Measurements from ENCODE around the gene HOXB2.

The HOXB2 gene

DNA sequence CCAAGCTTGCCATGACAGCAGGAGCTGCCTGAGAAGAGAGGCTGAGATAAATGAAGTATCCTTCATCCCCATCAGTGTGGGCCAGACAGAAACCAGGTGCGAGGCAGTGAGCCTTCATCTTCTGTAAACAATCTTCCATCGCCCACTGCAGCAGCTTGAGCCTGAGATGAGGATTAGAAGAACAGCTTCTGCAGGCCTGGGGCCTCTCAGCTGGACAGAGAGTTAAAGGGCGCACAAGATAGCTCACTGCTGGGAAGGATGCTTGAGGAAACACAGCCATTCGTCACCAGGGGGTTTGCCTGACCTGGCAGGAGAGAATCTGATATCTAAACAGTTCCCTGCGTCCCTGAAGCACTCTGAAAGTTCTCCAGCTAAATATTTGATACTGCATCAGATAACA lies 41.2 kb downstream of the HOXB2 start:
- ATAC-seq, result no peak
- TF ChIP-seq ZC3H10 (CRISPR knock-in tag; IDR thresholded peaks at IDR 0.05) (no peak), ZNF8 (CRISPR knock-in tag; IDR thresholded peaks at IDR 0.05) (no peak)

GRCh38 chr17:48502901-48503300 lies 42.0 kb downstream of the HOXB2 start:
- TF ChIP-seq TOX (CRISPR knock-in tag; IDR thresholded peaks at IDR 0.05; ENCODE audit: borderline replicate concordance) (no peak), ZNF8 (CRISPR knock-in tag; IDR thresholded peaks at IDR 0.05) (no peak), RARB (CRISPR knock-in tag; IDR thresholded peaks at IDR 0.05) (no peak), PPARA (CRISPR knock-in tag; IDR thresholded peaks at IDR 0.05; ENCODE audit: borderline replicate concordance) (no peak), ZC3H10 (CRISPR knock-in tag; IDR thresholded peaks at IDR 0.05) (no peak), ZNF565 (CRISPR knock-in tag; conservative IDR thresholded peaks at IDR 0.05; ENCODE audit: low read depth) (no peak), ESRRG (CRISPR knock-in tag; IDR thresholded peaks at IDR 0.05) (no peak), ZFP30 (CRISPR knock-in tag; IDR thresholded peaks at IDR 0.05) (no peak), ISL1 (CRISPR knock-in tag; IDR thresholded peaks at IDR 0.05) (no peak), CREB5 (CRISPR knock-in tag; IDR thresholded peaks at IDR 0.05; ENCODE audit: low read depth) (no peak), ZNF70 (CRISPR knock-in tag; IDR thresholded peaks at IDR 0.05) (no peak), OSR1 (CRISPR knock-in tag; IDR thresholded peaks at IDR 0.05) (no peak), ZFP3 (CRISPR knock-in tag; IDR thresholded peaks at IDR 0.05) (no peak), CSDC2 (CRISPR knock-in tag; IDR thresholded peaks at IDR 0.05) (no peak), GLIS3 (CRISPR knock-in tag; IDR thresholded peaks at IDR 0.05) (no peak), TSHZ2 (CRISPR knock-in tag; IDR thresholded peaks at IDR 0.05) (no peak), CSRNP3 (CRISPR knock-in tag; IDR thresholded peaks at IDR 0.05) (no peak), BACH2 (CRISPR knock-in tag; IDR thresholded peaks at IDR 0.05; ENCODE audit: borderline replicate concordance) (no peak), TCF4 (CRISPR knock-in tag; IDR thresholded peaks at IDR 0.05; ENCODE audit: borderline replicate concordance) (no peak)
- TF ChIP-seq, protein P1, sequence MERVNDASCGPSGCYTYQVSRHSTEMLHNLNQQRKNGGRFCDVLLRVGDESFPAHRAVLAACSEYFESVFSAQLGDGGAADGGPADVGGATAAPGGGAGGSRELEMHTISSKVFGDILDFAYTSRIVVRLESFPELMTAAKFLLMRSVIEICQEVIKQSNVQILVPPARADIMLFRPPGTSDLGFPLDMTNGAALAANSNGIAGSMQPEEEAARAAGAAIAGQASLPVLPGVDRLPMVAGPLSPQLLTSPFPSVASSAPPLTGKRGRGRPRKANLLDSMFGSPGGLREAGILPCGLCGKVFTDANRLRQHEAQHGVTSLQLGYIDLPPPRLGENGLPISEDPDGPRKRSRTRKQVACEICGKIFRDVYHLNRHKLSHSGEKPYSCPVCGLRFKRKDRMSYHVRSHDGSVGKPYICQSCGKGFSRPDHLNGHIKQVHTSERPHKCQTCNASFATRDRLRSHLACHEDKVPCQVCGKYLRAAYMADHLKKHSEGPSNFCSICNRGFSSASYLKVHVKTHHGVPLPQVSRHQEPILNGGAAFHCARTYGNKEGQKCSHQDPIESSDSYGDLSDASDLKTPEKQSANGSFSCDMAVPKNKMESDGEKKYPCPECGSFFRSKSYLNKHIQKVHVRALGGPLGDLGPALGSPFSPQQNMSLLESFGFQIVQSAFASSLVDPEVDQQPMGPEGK (CRISPR knock-in tag; IDR thresholded peaks at IDR 0.05; ENCODE audit: borderline replicate concordance), result no peak
- ATAC-seq, result no peak

DNA sequence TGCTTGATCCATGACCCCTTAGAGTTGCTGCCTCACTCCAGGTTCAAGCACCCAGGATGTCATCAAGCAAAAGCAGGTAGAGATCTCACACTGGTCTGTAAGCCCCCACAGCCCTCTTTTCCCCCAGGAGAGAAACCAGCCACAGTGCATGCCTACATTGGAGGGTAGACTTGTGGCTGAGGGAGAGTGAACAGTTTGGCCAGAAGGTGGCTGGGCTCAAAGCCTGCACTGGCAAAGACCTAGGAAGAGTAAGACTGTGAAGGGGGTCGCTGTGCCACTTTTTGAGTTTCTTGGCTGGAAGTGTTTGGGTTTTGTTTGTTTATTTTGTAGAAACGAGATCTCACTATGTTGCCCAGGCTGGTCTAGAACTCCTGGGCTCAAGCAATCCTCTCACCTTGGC lies 42.6 kb downstream of the HOXB2 start:
- no peak for ATAC-seq
- TF ChIP-seq ESRRG (CRISPR knock-in tag; IDR thresholded peaks at IDR 0.05) (no peak), ZFP30 (CRISPR knock-in tag; IDR thresholded peaks at IDR 0.05) (no peak), ZNF70 (CRISPR knock-in tag; IDR thresholded peaks at IDR 0.05) (no peak)
- TF ChIP-seq, protein P1 (CRISPR knock-in tag; IDR thresholded peaks at IDR 0.05; ENCODE audit: borderline replicate concordance), result no peak
